AG04450 (cell line): ENCODE measurements around the gene OSR1. TPM values are rescaled to one million over a fixed set of nuclear protein-coding genes. Genes with fewer than 3 reads are reported as not detected.
"Not testable (repeated sequence)": the region's sequence is repeated elsewhere in the genome, so short reads cannot be mapped to it uniquely, and the experiment has no call there.

Source experiments
- CTCF ChIA-PET: fragments of 300-600, 350-600 bp; formaldehyde crosslinking; extraction: SDS; loops from one replicate; lab custom pipeline; 2022; ENCODE audit warnings: antibody characterized with exemption, inconsistent platforms; lab: Charles Lee
- POLR2A ChIA-PET: fragments of 350-600 bp; formaldehyde crosslinking; extraction: SDS; loops from one replicate; lab custom pipeline; 2021; ENCODE audit warnings: antibody characterized with exemption, inconsistent platforms; lab: Yijun Ruan, JAX
- DNase-seq: peaks from one replicate; pipeline ENCODE4 v3.0.0-alpha.2; 2011; ENCODE audit warnings: low read depth, low spot score
- H3K27ac ChIP-seq: one replicate; pipeline ENCODE4 v1.5.1; 2012; ENCODE audit warnings: low read depth, low read length, control low read depth
- H3K27me3 ChIP-seq: one replicate; pipeline ENCODE4 v1.6.0; 2012; ENCODE audit warnings: low read length; ENCODE audit not compliant: control insufficient read depth, insufficient read depth
- H3K4me3 ChIP-seq: 2 replicates; pipeline ENCODE4 v1.5.1; 2011; ENCODE audit warnings: mild to moderate bottlenecking, low read depth, low read length, control low read depth
- H3K9me3 ChIP-seq: 2 replicates; pipeline ENCODE4 v1.5.1; 2012; ENCODE audit warnings: low read length; ENCODE audit not compliant: control insufficient read depth, insufficient read depth
- polyA minus RNA-seq: library from RNA; depleted of rRNA, polyadenylated mRNA; stranded (reverse); fragments of >200 nt; gene quantifications from 2 replicates; pipeline ENCODE4 v1.2.3, GENCODE V29; 2011; rRNA and poly(A)+ RNA removed
- polyA plus RNA-seq: library from polyadenylated mRNA; depleted of rRNA; stranded (reverse); fragments of >200 nt; gene quantifications from 2 replicates; pipeline ENCODE4 v1.2.3, GENCODE V29; 2011; rRNA removed
- TF ChIP-seq, protein P1 (sequence below): IDR thresholded peaks from 2 replicates; pipeline ENCODE4 v1.5.1; 2011; ENCODE audit warnings: low read depth, low read length, control low read depth, inconsistent platforms

The OSR1 gene
- 13.5 and 14.0 TPM in 2 replicates for polyA plus RNA-seq
- 11.5 and 14.0 TPM in 2 replicates for polyA minus RNA-seq

DNA sequence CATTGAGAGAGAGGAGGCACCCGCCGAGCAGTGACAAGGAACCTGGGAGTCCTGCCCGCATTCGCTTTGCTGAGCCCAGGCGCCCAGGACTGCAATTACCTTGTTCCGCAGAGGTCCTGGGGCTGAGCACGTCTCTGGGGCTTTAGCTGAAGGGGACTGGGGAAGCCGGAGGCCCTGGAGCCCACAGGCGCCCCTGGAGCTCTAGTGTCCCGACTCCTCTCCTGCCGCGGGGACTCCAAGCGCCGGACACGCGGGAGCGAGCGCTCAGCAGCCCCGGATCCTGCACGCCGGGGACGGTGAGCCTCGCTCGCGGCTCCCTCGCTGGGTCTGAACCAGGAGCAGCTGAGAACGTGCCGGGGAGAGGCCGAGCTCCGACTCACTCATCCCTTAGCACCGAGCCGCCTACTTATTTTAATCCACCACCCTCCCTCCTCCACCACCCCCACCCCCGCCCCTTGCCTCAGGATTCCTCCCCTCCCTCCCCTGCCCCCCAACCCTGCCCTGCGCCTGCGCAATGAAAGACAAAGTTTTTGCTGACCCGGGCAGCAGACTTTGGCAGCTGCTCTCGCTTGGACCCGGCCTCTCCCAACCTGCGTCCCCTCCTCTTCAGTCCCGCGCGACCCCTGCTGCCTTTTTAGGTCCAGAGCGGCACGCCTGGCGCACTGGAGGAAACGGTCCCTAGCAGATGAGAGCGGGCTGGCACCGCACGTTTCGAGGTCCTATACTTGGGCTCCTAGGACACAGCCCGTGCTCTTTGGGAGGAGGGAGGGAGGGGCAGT is at the start of gene OSR1:
Gene OSR1 (minus strand): TSS at position 382 of the 779 bp plus-strand sequence. CDS start 4,818 bp downstream, outside the sequence.
- peak; percentile 76 for DNase-seq
- CTCF ChIA-PET: interaction anchor here (0.7 to 4.2 kb wide), 9 partner anchors 9 to 841 kb away, joined by 3 to 20 read pairs (median 3); no protein-coding TSS in a partner anchor
- Histone ChIP-seq H3K27ac (peak within 1 kb of the TSS; percentile 77), H3K4me3 (peak within 1 kb of the TSS; percentile 93), H3K9me3 (peaks cover 8% of the 10 kb centered on the region; the same call in 1 of the 2 replicates), H3K27me3 (no peaks in the 10 kb centered on the region)
- POLR2A ChIA-PET: interaction anchor here (0.8 to 2.7 kb wide), 17 partner anchors 10 to 842 kb away, joined by 3 to 18 read pairs (median 5); no protein-coding TSS in a partner anchor
- TF ChIP-seq, protein P1, sequence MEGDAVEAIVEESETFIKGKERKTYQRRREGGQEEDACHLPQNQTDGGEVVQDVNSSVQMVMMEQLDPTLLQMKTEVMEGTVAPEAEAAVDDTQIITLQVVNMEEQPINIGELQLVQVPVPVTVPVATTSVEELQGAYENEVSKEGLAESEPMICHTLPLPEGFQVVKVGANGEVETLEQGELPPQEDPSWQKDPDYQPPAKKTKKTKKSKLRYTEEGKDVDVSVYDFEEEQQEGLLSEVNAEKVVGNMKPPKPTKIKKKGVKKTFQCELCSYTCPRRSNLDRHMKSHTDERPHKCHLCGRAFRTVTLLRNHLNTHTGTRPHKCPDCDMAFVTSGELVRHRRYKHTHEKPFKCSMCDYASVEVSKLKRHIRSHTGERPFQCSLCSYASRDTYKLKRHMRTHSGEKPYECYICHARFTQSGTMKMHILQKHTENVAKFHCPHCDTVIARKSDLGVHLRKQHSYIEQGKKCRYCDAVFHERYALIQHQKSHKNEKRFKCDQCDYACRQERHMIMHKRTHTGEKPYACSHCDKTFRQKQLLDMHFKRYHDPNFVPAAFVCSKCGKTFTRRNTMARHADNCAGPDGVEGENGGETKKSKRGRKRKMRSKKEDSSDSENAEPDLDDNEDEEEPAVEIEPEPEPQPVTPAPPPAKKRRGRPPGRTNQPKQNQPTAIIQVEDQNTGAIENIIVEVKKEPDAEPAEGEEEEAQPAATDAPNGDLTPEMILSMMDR: no peak

GRCh38 chr2:19403785-19404184 is 45.4 kb upstream of the OSR1 start:
- no peak for DNase-seq
- TF ChIP-seq, protein P1: no peak
- H3K27ac ChIP-seq: no peak overlapping the region
- no peaks in the 10 kb centered on the region for H3K9me3 ChIP-seq
- H3K4me3 ChIP-seq: no peak overlapping the region
- POLR2A ChIA-PET: no interaction called here
- H3K27me3 ChIP-seq: peaks cover 6% of the 10 kb centered on the region
- CTCF ChIA-PET: no interaction called here

- peaks cover 5% of the 10 kb centered on the region for H3K27me3 ChIP-seq
- H3K27ac ChIP-seq: no peak overlapping the region
- ChIA-PET CTCF (no interaction called here), POLR2A (no interaction called here)
- H3K9me3 ChIP-seq: no peaks in the 10 kb centered on the region
- no peak overlapping the region for H3K4me3 ChIP-seq
- TF ChIP-seq, protein P1: no peak
- DNase-seq: no peak
Measured at GRCh38 chr2:19392191-19392590, 33.8 kb upstream of the OSR1 start.

- POLR2A ChIA-PET, H3K27me3 ChIP-seq, H3K4me3 ChIP-seq, DNase-seq, H3K27ac ChIP-seq, CTCF ChIA-PET, H3K9me3 ChIP-seq: not testable (repeated sequence)
Measured at GRCh38 chr2:19389469-19389868, 31.0 kb upstream of the OSR1 start.

DNA sequence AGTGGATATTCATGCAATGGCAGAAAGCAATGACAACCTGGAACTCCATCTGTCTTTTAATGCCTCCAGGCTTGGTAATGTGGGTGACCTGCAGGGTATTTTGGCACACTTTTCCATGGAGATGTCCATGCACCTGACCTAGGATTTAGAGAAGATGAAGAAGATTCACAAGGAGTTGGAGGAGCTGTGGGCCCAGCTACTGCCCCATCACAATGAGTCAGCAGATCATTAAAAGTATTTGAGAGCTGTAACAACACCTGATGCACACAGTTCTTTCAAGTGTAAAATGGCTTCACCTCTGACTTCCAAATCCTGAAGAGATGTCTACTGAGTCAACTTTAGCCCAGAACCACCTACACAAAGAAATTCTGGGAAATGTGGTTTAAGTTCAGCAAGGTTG is 22.1 kb upstream of the OSR1 start:
- ChIA-PET POLR2A (no interaction called here), CTCF (no interaction called here)
- no peak for DNase-seq

More for the DNA sequence above, 22.1 kb upstream of the OSR1 start:
- Histone ChIP-seq H3K27ac (no peak overlapping the region), H3K27me3 (peaks cover 17% of the 10 kb centered on the region), H3K9me3 (no peaks in the 10 kb centered on the region), H3K4me3 (no peak overlapping the region)
- TF ChIP-seq, protein P1: no peak
